Stimulated activated CD8-positive, alpha-beta memory T cell treated with anti-CD3 and anti-CD28 coated beads, Interleukin-12 subunit alpha, Interleukin-12 subunit beta, amount 100 ng/mL, for 24 hours (primary cell): ENCODE measurements around the gene PRKD3.

Experiments
- DNase-seq: peaks from one replicate; pipeline ENCODE4 v3.0.0-alpha.2; 2020; ENCODE audit errors: extremely low read depth

The PRKD3 gene

GRCh38 chr2:37343537-37344434 is 19.2 kb upstream of the PRKD3 start:
- no peak for DNase-seq

GRCh38 chr2:37342591-37343220 is 18.1 kb upstream of the PRKD3 start:
- no peak for DNase-seq

- no peak for DNase-seq
Observed at GRCh38 chr2:37340637-37341036, 16.0 kb upstream of the PRKD3 start.

DNA sequence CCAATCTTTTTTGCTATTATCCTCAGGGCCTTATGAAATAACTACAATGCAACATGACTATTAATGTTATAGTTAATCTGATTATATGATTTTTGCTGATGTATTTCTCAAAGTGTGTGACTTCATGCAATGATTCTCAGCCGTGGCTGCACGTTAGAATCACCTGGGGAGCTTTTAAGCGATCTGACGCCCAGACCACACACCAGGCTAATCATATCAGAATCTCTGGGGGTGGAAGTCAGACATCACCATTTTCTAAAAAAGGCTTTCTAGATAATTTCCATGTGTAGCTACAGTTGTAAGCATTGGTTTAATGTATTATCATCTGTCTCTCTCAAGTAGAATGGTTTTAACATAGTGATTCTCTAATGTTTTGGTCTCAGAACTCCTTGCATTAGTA is 14.3 kb upstream of the PRKD3 start:
- DNase-seq, result no peak

GRCh38 chr2:37337620-37338280 is 13.1 kb upstream of the PRKD3 start:
- no peak for DNase-seq

DNA sequence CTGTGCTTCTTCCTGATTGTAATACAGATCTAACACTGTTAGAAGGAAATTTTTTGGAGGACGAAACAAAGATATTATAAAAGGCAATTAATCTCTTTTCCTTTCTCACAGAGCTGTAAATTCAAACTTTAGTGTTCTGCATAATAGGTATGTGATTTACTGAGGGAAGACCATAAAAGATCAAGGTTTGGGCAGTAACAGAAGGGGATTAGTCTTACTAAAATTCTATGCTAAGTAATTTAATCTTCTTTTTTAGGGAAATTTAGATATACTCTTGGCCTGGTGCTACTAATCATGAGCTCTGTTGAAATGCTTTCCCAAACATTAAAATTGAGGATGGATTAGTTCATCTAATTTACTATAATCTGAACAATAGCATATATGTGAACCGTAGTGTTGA is 11.0 kb upstream of the PRKD3 start:
- DNase-seq, result no peak

GRCh38 chr2:37333256-37333655 is 8.6 kb upstream of the PRKD3 start:
- no peak for DNase-seq

DNA sequence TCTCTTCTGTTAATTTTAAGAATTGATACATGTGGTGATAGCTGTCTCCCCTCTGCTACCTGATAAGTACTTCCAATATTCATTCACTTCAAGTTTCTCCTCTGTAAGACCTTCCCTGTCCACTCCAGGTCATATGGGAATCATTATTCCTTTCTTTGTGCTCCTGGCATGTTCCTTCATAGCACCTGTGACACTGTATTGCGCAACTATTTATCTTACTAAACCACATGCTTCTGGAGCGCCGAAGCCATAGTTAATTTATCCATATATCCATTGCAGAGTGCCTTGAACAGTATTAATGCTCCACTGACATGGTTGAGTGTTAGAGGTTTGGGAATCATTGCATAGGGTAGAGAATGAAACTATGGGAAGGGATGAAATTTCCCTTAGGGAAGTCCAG is 7.9 kb upstream of the PRKD3 start:
- DNase-seq, result no peak

- no peak for DNase-seq
Observed at GRCh38 chr2:37330681-37331080, 6.0 kb upstream of the PRKD3 start.

GRCh38 chr2:37326866-37327634 is 2.4 kb upstream of the PRKD3 start:
- no peak for DNase-seq

DNA sequence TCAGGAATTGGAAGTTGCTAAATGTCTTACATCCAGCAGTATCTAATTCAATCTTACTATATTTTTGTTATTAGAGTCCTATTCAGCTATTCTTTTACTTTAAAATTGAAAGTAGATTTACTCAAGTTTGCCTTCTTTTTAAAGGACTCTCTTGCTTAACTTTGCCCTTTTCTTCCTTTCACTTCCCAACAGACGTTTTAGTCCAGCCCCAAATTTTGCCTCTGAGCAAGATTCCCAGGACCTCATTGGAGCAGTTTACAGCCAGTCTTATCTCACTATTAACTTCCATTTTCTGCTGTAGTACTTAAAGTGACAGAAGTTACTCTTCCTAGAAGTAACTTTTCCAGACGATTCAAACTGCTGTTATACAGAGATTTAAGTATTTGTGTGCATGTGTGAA is 1.7 kb upstream of the PRKD3 start:
- DNase-seq, result no peak

GRCh38 chr2:37325625-37326071 is 1.0 kb upstream of the PRKD3 start:
- no peak for DNase-seq

GRCh38 chr2:37324536-37324785 is 172 bp downstream of the PRKD3 start:
- no peak for DNase-seq

GRCh38 chr2:37323781-37324535 is 675 bp downstream of the PRKD3 start:
- no peak for DNase-seq

DNA sequence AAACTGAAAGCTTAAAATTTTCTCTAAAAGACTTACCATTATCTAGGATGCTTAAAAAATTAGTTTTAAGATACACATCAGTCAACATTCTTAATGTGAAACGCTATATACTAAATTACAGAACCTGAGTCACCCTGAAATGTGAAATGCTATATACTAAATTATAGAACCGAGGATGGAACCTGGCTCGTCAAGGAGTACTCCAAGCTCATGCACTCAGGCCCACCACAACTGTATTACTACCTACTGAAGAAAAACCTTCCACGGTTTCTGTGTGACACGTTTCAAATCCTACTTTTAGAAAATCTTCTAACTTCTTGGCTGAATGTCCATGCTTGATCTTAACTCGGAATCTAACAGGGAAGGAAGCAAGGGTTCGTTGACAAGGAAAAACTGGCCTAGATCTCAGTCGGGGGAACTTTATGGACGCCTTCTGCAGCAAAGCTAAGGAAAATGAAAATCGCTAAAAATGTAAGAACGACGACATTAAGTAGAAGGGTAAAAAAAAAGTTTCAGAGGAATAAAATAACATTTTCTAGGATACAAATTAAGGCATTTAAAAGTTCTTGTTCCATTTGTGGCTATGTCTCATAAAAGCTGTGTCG is 1.4 kb downstream of the PRKD3 start:
- DNase-seq, result no peak

GRCh38 chr2:37322368-37322767 is 2.3 kb downstream of the PRKD3 start:
- DNase-seq, result no peak

GRCh38 chr2:37321029-37321682 is 3.5 kb downstream of the PRKD3 start:
- no peak for DNase-seq

- DNase-seq, result no peak
Observed at GRCh38 chr2:37319754-37320609, 4.7 kb downstream of the PRKD3 start.

DNA sequence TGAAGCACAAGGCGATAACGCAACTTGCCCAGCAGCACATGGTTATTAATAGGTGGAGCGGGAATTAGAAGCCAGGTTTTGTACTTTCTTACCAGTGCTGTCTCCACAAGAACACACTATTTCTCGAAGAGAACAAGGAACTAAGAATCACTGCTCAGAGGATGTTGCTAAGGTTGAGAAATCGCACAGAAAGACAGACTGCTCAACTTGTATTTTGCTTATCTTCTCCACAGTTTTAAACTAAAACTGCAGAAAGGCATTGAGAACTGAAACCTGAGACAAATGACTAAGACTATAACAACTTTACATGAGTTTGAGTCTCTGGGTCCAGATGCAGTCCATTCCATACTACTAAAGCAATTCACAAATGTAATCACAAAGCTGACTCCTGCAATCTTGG is 6.2 kb downstream of the PRKD3 start:
- no peak for DNase-seq

- no peak for DNase-seq
Observed at GRCh38 chr2:37317746-37318145, 6.9 kb downstream of the PRKD3 start.
